HepG2 (cell line): ENCODE results near the gene PEX5L. TPM values are rescaled to one million over a fixed set of nuclear protein-coding genes. Genes with fewer than 3 reads are reported as not detected.

Experiments used
- ATAC-seq: fragments of 200-7000 bp; cut with Tn5 transposase; 3 replicates; pipeline ENCODE4 v1.9.1; 2020; ENCODE audit warnings: mild to moderate bottlenecking, moderate library complexity
- BruUV-seq: library from RNA; stranded (reverse); fragments of 400-500 nt; replicated peaks from 2 replicates; lab custom pipeline; 2021; lab: Mats Ljungman, UMichigan
- CTCF ChIA-PET: fragments of 300-600 bp; formaldehyde crosslinking; extraction: SDS; loops from one replicate; lab custom pipeline; 2021; ENCODE audit warnings: low total read pairs, inconsistent platforms, low intra/inter-chr PET ratio; lab: Yijun Ruan, JAX
- POLR2A ChIA-PET: fragments of 350-600 bp; sonication (Branson Sonifier 250); formaldehyde crosslinking; loops from one replicate; lab custom pipeline; 2020; ENCODE audit warnings: antibody characterized with exemption, inconsistent platforms; lab: Yijun Ruan, JAX
- DNase-seq: peaks from one replicate; pipeline ENCODE4 v3.0.0-alpha.2; 2015; ENCODE audit warnings: low spot score
- FAIRE-seq: peaks from 3 replicates; lab custom pipeline; 2011; peaks lifted over from hg19 to GRCh38; lab: Jason Lieb, UNC
- H2AFZ ChIP-seq: one replicate; pipeline ENCODE4 v1.6.1; 2011; ENCODE audit warnings: low read length, inconsistent platforms
- H3K27ac ChIP-seq: fragments of 300-600 bp; 3 replicates; pipeline ENCODE4 v1.8.0; 2011; ENCODE audit warnings: mixed run types, mild to moderate bottlenecking, mixed read lengths, low read length, inconsistent platforms; ENCODE audit not compliant: insufficient read depth; ENCODE audit errors: extremely low read length
- H3K27me3 ChIP-seq, 2 experiments: fragments of 200-600 bp in 1 of 2; 2 replicates in 1 of 2; 3 replicates in 1 of 2; pipeline versions ENCODE4 v1.6.0 to v1.8.0; 2011; ENCODE audit warnings: low read length in 2 of 2, mild to moderate bottlenecking in 2 of 2, moderate library complexity in 2 of 2, inconsistent platforms in 1 of 2; ENCODE audit not compliant: insufficient read depth in 2 of 2, control insufficient read depth in 1 of 2
- H3K36me3 ChIP-seq, 2 experiments: fragments of 200-600 bp in 1 of 2; replicated peaks in 1 of 2; 2 replicates in 1 of 2; 3 replicates in 1 of 2; pipeline versions ENCODE4 v1.5.1 to v1.8.0; 2011; ENCODE audit warnings: low read length in 2 of 2, inconsistent platforms in 1 of 2; ENCODE audit not compliant: insufficient read depth in 2 of 2, control insufficient read depth in 1 of 2
- H3K4me1 ChIP-seq: 2 replicates; pipeline ENCODE4 v1.5.1; 2012; ENCODE audit warnings: low read length, inconsistent platforms; ENCODE audit not compliant: insufficient read depth
- H3K4me2 ChIP-seq: 2 replicates; pipeline ENCODE4 v1.6.0; 2011; ENCODE audit warnings: low read depth, low read length, inconsistent platforms
- H3K4me3 ChIP-seq, 3 experiments: fragments of 200-600 bp in 1 of 3; sonication (generic), shearing (Covaris generic) in 1 of 3; replicated peaks in 1 of 3; 2 replicates each; pipeline ENCODE4 v1.5.1; 2011 to 2016; ENCODE audit warnings: low read length in 3 of 3, inconsistent platforms in 2 of 3, low read depth in 2 of 3, mild to moderate bottlenecking in 2 of 3, control low read depth in 1 of 3, mixed read lengths in 1 of 3; ENCODE audit not compliant: insufficient read depth in 1 of 3
- H3K79me2 ChIP-seq: one replicate; pipeline ENCODE4 v1.6.1; 2011; ENCODE audit warnings: low read length, inconsistent platforms; ENCODE audit not compliant: insufficient read depth
- H3K9ac ChIP-seq: 2 replicates; pipeline ENCODE4 v1.6.0; 2011; ENCODE audit warnings: mild to moderate bottlenecking, low read depth, low read length, inconsistent platforms; ENCODE audit not compliant: insufficient read depth
- H3K9me3 ChIP-seq: 2 replicates; pipeline ENCODE4 v1.5.1; 2012; ENCODE audit warnings: mild to moderate bottlenecking, low read length
- H4K20me1 ChIP-seq: 2 replicates; pipeline ENCODE4 v1.6.0; 2011; ENCODE audit warnings: inconsistent platforms, mild to moderate bottlenecking, low read length, moderate library complexity; ENCODE audit not compliant: insufficient read depth
- CBX5 ChIP-seq: sonication (generic); formaldehyde crosslinking; IDR thresholded peaks from 2 replicates; pipeline ENCODE4 v1.4.0; 2020; ENCODE audit warnings: missing genetic modification reagents, borderline replicate concordance
- CREB1 ChIP-seq, 2 experiments: fragments of 450-650 bp in 1 of 2; IDR thresholded peaks; 2 replicates each; pipeline ENCODE4 v1.6.1; 2016 to 2017; ENCODE audit warnings: control low read depth in 1 of 2, mild to moderate bottlenecking in 1 of 2, missing compliant biosample characterization in 1 of 2, missing genetic modification characterization in 1 of 2
- HINFP ChIP-seq: sonication (generic); formaldehyde crosslinking; IDR thresholded peaks from 2 replicates; pipeline ENCODE4 v1.4.0; 2020; ENCODE audit warnings: low read depth, mild to moderate bottlenecking, missing genetic modification reagents
- LCORL ChIP-seq, 2 experiments: fragments of 450-650 bp in 1 of 2; sonication (generic) in 1 of 2; formaldehyde crosslinking in 1 of 2; IDR thresholded peaks; 2 replicates each; pipeline versions ENCODE4 v1.5.0 to v1.6.1; 2017 to 2020; ENCODE audit warnings: antibody characterized with exemption in 1 of 2, missing genetic modification reagents in 1 of 2
- REL ChIP-seq: sonication (generic); formaldehyde crosslinking; conservative IDR thresholded peaks from 2 replicates; pipeline ENCODE4 v1.8.0; 2022; ENCODE audit warnings: mild to moderate bottlenecking, missing genetic modification reagents, moderate library complexity
- SMC3 ChIP-seq: IDR thresholded peaks from 2 replicates; pipeline ENCODE4 v1.6.1; 2011; ENCODE audit warnings: low read length, improper control_type of control experiment
- TERF1 ChIP-seq: sonication (generic); formaldehyde crosslinking; IDR thresholded peaks from 2 replicates; pipeline ENCODE4 v1.8.0; 2022; ENCODE audit warnings: mild to moderate bottlenecking, missing genetic modification reagents, moderate library complexity
- ZNF431 ChIP-seq: sonication (generic); formaldehyde crosslinking; IDR thresholded peaks from 2 replicates; pipeline ENCODE4 v1.9.0; 2022; ENCODE audit warnings: missing genetic modification reagents, low read depth, mild to moderate bottlenecking, borderline replicate concordance
- ZNF615 ChIP-seq: sonication (generic); formaldehyde crosslinking; IDR thresholded peaks from 2 replicates; pipeline ENCODE4 v1.5.0; 2020; ENCODE audit warnings: mild to moderate bottlenecking, missing genetic modification reagents, borderline replicate concordance
- WGBS: methylation state at CpG from one replicate; pipeline ENCODE4 v1.1.6; 2017; ENCODE audit warnings: low lambda C conversion rate; 5-methylcytosine and 5-hydroxymethylcytosine counted together
- in situ Hi-C: cut with HindIII; loops from 2 replicates; pipeline ENCODE4 v1.10.0; 2017; ENCODE audit warnings: low pct_unique_long_range_greater_than_20kb; ENCODE audit not compliant: extremely low pct_ligation_motif_present
- intact Hi-C: fragments of 100-400 bp; cut with micrococcal nuclease; formaldehyde crosslinking; loops from one replicate; pipeline ENCODE4 v1.10.0; 2022; ENCODE audit not compliant: unreplicated experiment
- polyA plus RNA-seq, 8 experiments: library from polyadenylated mRNA; depleted of rRNA in 3 of 8; stranded (reverse) in 7 of 8; unstranded in 1 of 8; fragments of >200 nt; fragmentation: Illumina TruSeq in 4 of 8; extraction: Trizol in 4 of 8; gene quantifications; 2 replicates each; pipeline versions ENCODE4 v1.2.1 to v1.2.3, GENCODE V29; 2011 to 2016; ENCODE audit warnings: low read depth in 4 of 8, missing spikeins in 1 of 8, mixed read lengths in 1 of 8; ENCODE audit not compliant: insufficient read depth in 1 of 8
- total RNA-seq, 5 experiments: library from RNA; depleted of rRNA; stranded (reverse); fragments of >200 nt; fragmentation: Illumina TruSeq; extraction: Trizol; gene quantifications; 2 replicates each; pipeline ENCODE4 v1.2.3, GENCODE V29; 2016; ENCODE audit warnings: low read depth in 1 of 5

PEX5L gene
- total and polyA plus RNA-seq, 2 of the 13 experiments (the other 11 are each of a cell fraction or from before 2014, with no cell fraction given): not detected

- TF ChIP-seq ZNF615: no peak
Measured at GRCh38 chr3:179819379-179819778, 217.4 kb downstream of the PEX5L start (continued).

DNA sequence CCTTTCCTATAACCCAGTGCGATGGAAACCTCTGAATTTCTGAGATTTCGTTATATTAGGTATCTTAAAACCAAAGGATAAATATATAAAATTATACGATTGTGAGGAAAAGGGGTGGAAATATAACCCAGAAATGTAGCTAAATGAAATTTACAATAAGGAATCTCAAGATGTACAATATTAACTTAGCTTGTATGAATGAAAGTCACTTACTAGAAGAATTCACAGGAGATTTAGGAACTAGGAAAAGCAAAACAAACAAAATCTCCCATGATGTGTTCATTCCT, 224.7 kb downstream of the PEX5L start:
- Histone ChIP-seq H3K4me2 (no peak overlapping the region), H3K4me3 (no peak overlapping the region), H3K27ac (no peak overlapping the region), H3K79me2 (no peaks in the 10 kb centered on the region), H3K36me3 (no peaks in the 10 kb centered on the region), H3K9ac (no peak overlapping the region), H3K9me3 (no peaks in the 10 kb centered on the region), H4K20me1 (no peaks in the 10 kb centered on the region), H2AFZ (no peak overlapping the region)
- CTCF ChIA-PET: no interaction called here
- WGBS: 15% methylated on average over 3 of the region's 3 CpGs
- in situ Hi-C loops: loop anchor here (25.0 kb wide), 1 partner anchor 775 kb away; no protein-coding TSS in a partner anchor
- no peak for ATAC-seq
- FAIRE-seq: no peak
- no TSS peak for BruUV-seq
- DNase-seq: no peak
- TF ChIP-seq CREB1 (IDR thresholded peaks at IDR 0.05) (no peak), CREB1 (CRISPR knock-in tag; IDR thresholded peaks at IDR 0.05) (no peak), SMC3 (no peak), ZNF431 (CRISPR knock-in tag) (no peak), HINFP (CRISPR knock-in tag) (no peak), LCORL (IDR thresholded peaks at IDR 0.05) (no peak), LCORL (CRISPR knock-in tag; IDR thresholded peaks at IDR 0.05) (no peak), CBX5 (no peak), REL (CRISPR knock-in tag) (no peak), TERF1 (CRISPR knock-in tag) (no peak)
- TF ChIP-seq, all 625 proteins: peak for 0
- POLR2A ChIA-PET: interaction anchor here (1.0 kb wide), 1 partner anchor 790 kb away, joined by 4 read pairs; the partner anchor contains the start of gene TTC14
- intact Hi-C loops: no loop called here
- Histone ChIP-seq H3K27me3 (no peaks in the 10 kb centered on the region), H3K4me1 (peaks cover 19% of the 10 kb centered on the region)
